Panc1 (cell line): ENCODE results near the gene TSR3.

Experiments
- CTCF ChIP-seq: fragments of 450-650 bp; IDR thresholded peaks from 2 replicates; pipeline ENCODE4 v1.5.1; 2017; ENCODE audit warnings: mild to moderate bottlenecking
- REST ChIP-seq, 2 experiments: IDR thresholded peaks; 2 replicates each; pipeline ENCODE4 v1.6.1; 2011 to 2012; ENCODE audit warnings: low read depth in 2 of 2, control low read depth in 1 of 2, low read length in 1 of 2, mild to moderate bottlenecking in 1 of 2, moderate library complexity in 1 of 2; ENCODE audit not compliant: insufficient read depth in 1 of 2

- no peak for TF ChIP-seq CTCF
- TF ChIP-seq REST (IDR thresholded peaks at IDR 0.05; ENCODE audit: insufficient read depth in 1 of 2, low read depth in 2 of 2, low read length in 1 of 2), result no peak
Observed at GRCh38 chr16:1319041-1319440, 32.6 kb downstream of the TSR3 start.
